IPS-18c (cell line): ENCODE measurements around the gene RNF223.
"Not testable (repeated sequence)": the region's sequence is repeated elsewhere in the genome, so short reads cannot be mapped to it uniquely, and the experiment has no call there.

Experiments used
- H3K4me3 ChIP-seq: 2 replicates; pipeline ENCODE4 v1.7.0; 2013; ENCODE audit warnings: low read depth, mild to moderate bottlenecking, low read length, moderate library complexity; ENCODE audit not compliant: insufficient read depth
- H3K9me3 ChIP-seq: one replicate; pipeline ENCODE4 v1.6.1; 2013; ENCODE audit warnings: mild to moderate bottlenecking, low read length, moderate library complexity; ENCODE audit not compliant: control insufficient read depth, insufficient read depth

RNF223 gene

DNA sequence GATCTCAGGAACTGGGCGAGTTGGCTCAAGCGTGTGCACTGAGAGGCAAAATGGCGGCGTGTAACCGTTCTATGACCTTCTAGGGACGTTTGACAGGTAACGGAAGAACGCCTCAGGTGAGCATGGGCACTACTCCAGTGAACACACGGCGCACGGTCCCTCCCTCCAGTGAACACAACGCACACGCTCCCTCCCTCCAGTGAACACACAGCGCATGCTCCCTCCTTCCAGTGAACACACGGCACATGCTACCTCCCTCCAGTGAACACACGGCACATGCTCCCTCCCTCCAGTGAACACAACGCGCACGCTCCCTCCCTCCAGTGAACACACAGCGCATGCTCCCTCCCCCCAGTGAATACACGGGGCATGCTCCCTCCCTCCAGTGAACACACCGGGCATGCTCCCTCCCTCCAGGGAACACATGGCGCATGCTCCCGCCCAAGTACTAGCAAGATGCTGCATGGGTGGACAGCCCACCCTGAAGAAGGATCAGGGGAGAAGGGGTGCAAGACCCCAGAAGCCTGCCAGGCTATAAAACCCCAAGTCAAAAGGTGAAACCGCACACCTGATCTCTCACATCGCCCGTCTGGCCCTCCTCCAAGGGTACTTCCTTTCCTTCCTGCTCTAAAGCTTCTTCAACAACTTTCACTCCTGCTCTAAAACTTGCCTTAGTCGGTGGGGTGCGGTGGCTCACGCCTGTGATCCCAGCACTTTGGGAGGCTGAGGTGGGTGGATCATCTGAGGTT is 38.3 kb upstream of the RNF223 start:
- Histone ChIP-seq H3K9me3 (no peaks in the 10 kb centered on the region), H3K4me3 (no peak overlapping the region)

GRCh38 chr1:1111516-1112236 is 37.6 kb upstream of the RNF223 start:
- H3K4me3 ChIP-seq = no peak overlapping the region

DNA sequence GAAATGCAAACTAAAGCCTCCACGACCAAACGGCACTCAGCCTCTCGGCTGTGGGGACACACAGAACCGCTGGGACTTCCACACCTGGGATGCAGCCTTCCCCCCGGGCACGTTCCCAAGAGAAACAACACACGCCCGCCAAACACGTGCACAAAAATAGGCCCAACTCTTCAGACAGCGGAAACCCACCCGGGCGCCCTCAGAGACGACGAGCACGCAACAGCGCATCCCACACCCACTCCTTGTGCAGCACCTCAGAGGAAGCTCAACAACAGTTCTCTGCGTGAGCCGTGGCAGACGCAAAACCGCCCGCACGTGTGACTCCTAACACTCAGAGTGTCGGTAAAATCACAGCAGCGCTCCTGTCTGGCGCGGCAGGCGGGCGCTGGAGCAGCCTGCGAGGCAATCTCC is 36.5 kb upstream of the RNF223 start:
- no peak overlapping the region for H3K4me3 ChIP-seq
- H3K9me3 ChIP-seq = no peaks in the 10 kb centered on the region

More at GRCh38 chr1:1111516-1112236, 37.6 kb upstream of the RNF223 start:
- H3K9me3 ChIP-seq = no peaks in the 10 kb centered on the region

DNA sequence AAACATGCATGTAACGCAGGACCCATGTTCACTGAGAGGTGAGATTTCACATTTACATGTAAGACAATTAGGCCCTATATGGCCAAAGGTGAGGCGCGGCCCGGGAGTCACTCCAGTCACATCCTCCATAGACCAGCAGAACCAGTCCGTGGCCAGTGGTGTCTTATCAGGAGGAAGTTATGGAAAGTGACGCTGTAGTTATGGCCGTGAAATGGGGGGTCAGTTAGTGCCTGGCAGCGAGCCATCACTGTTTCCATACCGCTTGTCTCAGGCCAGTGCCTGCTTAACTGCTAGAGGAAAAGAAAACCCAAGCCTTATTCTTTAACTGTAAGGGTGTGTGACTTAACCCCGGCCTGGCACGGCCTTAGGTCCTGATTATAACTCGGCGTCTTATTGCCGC is 35.6 kb upstream of the RNF223 start:
- Histone ChIP-seq H3K9me3 (no peaks in the 10 kb centered on the region), H3K4me3 (no peak overlapping the region)

- Histone ChIP-seq H3K4me3 (no peak overlapping the region), H3K9me3 (no peaks in the 10 kb centered on the region)
Observed at GRCh38 chr1:1106510-1107221, 32.6 kb upstream of the RNF223 start.

- not testable (repeated sequence) for H3K4me3 ChIP-seq, H3K9me3 ChIP-seq
Observed at GRCh38 chr1:1104152-1104551, 30.0 kb upstream of the RNF223 start.

- Histone ChIP-seq H3K9me3 (peaks cover 2% of the 10 kb centered on the region), H3K4me3 (no peak overlapping the region)
Observed at GRCh38 chr1:1101503-1101902, 27.4 kb upstream of the RNF223 start.

DNA sequence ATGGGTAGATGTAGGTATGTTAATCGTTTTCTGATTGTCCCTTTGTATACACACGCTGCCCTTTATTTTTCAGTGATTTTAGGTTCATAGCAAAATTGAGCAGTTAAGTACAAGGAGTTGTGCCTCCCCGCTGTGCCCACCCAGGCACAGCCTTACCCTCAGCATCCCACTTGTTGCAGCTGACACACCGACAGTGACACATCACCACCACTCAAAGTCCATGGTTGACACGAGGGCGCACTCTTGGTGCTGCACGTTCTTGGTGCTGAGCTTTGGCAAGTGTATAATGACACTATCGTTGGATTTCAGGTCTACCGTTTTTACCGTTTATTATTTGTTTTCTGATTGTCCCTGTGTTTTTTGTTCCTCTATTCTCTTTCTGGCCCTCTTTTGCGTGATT is 26.2 kb upstream of the RNF223 start:
- H3K4me3 ChIP-seq = no peak overlapping the region
- H3K9me3 ChIP-seq = peaks cover 2% of the 10 kb centered on the region

- H3K9me3 ChIP-seq = peaks cover 2% of the 10 kb centered on the region
- H3K4me3 ChIP-seq = no peak overlapping the region
Observed at GRCh38 chr1:1099506-1100183, 25.5 kb upstream of the RNF223 start.

- H3K9me3 ChIP-seq = peaks cover 2% of the 10 kb centered on the region
Observed at GRCh38 chr1:1098681-1099421, 24.7 kb upstream of the RNF223 start.

DNA sequence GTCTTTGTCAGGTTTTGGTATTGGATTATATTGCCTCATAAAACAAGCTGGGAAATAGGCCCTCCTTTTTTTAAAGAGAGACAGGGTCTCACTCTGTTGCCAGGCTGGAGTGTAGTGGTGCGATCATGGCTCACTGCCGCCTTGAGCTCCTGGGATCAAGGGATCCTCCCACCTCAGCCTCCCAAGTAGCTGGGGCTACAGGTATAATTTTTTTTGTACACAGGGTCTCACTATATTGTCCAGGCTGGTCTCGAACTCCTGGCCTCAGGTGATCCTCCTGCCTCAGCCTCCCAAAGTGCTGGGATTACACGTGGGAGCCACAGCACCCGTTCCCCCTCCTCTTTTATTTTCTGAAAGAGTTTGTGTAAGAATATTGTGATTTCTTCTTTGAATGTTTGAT is 22.0 kb upstream of the RNF223 start:
- not testable (repeated sequence) for H3K4me3 ChIP-seq, H3K9me3 ChIP-seq

More at GRCh38 chr1:1098681-1099421, 24.7 kb upstream of the RNF223 start:
- no peak overlapping the region for H3K4me3 ChIP-seq

DNA sequence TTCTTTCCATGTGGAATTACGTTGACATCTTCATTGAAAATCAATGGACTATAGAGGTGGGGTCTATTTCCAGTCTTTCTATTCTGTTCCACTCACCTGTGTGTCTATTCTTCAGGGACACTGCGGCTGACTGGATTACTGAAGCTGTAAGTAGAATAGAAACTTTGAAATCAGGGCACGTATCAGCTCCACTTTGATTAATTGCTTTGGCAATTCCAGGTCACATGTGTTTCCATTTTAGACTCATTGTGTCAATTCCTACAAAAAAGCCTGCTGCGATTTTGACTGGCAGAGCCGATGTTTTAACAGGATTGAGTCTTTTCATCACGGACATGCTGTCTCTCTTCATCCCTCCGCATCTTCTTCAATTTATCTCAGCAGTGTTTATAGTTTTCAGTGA is 20.9 kb upstream of the RNF223 start:
- H3K9me3 ChIP-seq = peaks cover 2% of the 10 kb centered on the region

DNA sequence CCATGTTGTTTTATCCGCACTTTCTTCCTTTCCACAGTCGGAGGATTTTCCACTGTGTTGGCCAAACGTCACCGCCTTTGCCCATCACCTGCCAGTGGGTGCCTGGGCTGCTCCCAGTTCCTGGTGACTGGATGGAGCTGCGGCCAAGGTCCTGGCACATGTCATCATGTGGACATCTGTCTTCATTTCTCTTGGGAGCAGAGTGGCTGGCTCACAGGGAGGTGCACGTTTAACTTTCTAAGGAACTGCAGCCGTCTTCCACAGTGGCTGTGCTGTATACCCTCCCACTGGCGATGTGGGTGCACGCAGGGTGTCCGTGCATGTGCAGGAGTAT is 19.5 kb upstream of the RNF223 start:
- H3K9me3 ChIP-seq = no peaks in the 10 kb centered on the region
- no peak overlapping the region for H3K4me3 ChIP-seq

More for the DNA sequence above, 20.9 kb upstream of the RNF223 start:
- H3K4me3 ChIP-seq = no peak overlapping the region

- no peak overlapping the region for H3K4me3 ChIP-seq
- no peaks in the 10 kb centered on the region for H3K9me3 ChIP-seq
Observed at GRCh38 chr1:1092894-1093609, 18.9 kb upstream of the RNF223 start.

- no peaks in the 10 kb centered on the region for H3K9me3 ChIP-seq
- no peak overlapping the region for H3K4me3 ChIP-seq
Observed at GRCh38 chr1:1092149-1092855, 18.2 kb upstream of the RNF223 start.
